Thymus (tissue), 11 donors: ENCODE data around the gene TEAD1. TPM values are rescaled to one million over a fixed set of nuclear protein-coding genes. Genes with fewer than 3 reads are reported as not detected.

Source experiments
- DNase-seq, 9 donors: peaks; one replicate each; pipeline ENCODE4 v3.0.0-alpha.2; 2013; ENCODE audit warnings: low spot score in 9 of 9, low read depth in 6 of 9, missing footprints in 1 of 9
- H3K27ac ChIP-seq, 2 donors: one replicate each; pipeline ENCODE4 v1.5.1; 2013; ENCODE audit warnings: control low read depth in 1 of 2, low read depth in 1 of 2, low read length in 1 of 2, mild to moderate bottlenecking in 1 of 2, moderate library complexity in 1 of 2
- H3K27me3 ChIP-seq, 2 donors: one replicate each; pipeline ENCODE4 v1.5.1; 2013; ENCODE audit warnings: low read length in 1 of 2; ENCODE audit not compliant: control insufficient read depth in 2 of 2, insufficient read depth in 1 of 2
- H3K36me3 ChIP-seq, 2 donors: one replicate each; pipeline ENCODE4 v1.5.1; 2013; ENCODE audit warnings: low read length in 1 of 2, mild to moderate bottlenecking in 1 of 2, moderate library complexity in 1 of 2; ENCODE audit not compliant: control insufficient read depth in 2 of 2, insufficient read depth in 2 of 2
- H3K4me1 ChIP-seq, 2 donors: one replicate each; pipeline ENCODE4 v1.5.1; 2013; ENCODE audit warnings: low read length in 2 of 2; ENCODE audit not compliant: control insufficient read depth in 2 of 2, insufficient read depth in 2 of 2
- H3K4me3 ChIP-seq, 2 donors: one replicate each; pipeline ENCODE4 v1.5.1; 2013; ENCODE audit warnings: low read length in 2 of 2, control low read depth in 1 of 2, mild to moderate bottlenecking in 1 of 2
- H3K9me3 ChIP-seq, 2 donors: one replicate each; pipeline ENCODE4 v1.5.1; 2013; ENCODE audit warnings: low read length in 1 of 2, mild to moderate bottlenecking in 1 of 2; ENCODE audit not compliant: control insufficient read depth in 2 of 2, insufficient read depth in 1 of 2
- WGBS: extraction: QIAGEN DNeasy Blood & Tissue Kit; methylation state at CpG from one replicate; pipeline ENCODE4 v1.1.7; 2013; 5-methylcytosine and 5-hydroxymethylcytosine counted together
- polyA plus RNA-seq: library from polyadenylated mRNA; stranded (reverse); fragments of 200-250 nt; gene quantifications from one replicate; pipeline ENCODE4 v1.2.3, GENCODE V29; 2013
- total RNA-seq: library from RNA; stranded (reverse); fragments of 120-200 nt; gene quantifications from one replicate; pipeline ENCODE4 v1.2.4, GENCODE V29; 2013
- donor health status: healthy.

TEAD1 gene
- total and polyA plus RNA-seq, 2 donors, result 3.7 to 5.4 TPM

GRCh38 chr11:12944889-12945288, 270.7 kb downstream of the TEAD1 start:
- Histone ChIP-seq H3K9me3 (no peaks in the 10 kb centered on the region), H3K36me3 (no peaks in the 10 kb centered on the region), H3K27me3 (no peaks in the 10 kb centered on the region), H3K27ac (no peak overlapping the region), H3K4me1 (no peaks in the 10 kb centered on the region), H3K4me3 (no peak overlapping the region)
- no peak for DNase-seq
- 84% methylated on average over 3 of the region's 3 CpGs for WGBS

GRCh38 chr11:12949453-12949852, 275.2 kb downstream of the TEAD1 start:
- 95% methylated on average over 1 of the region's 1 CpG for WGBS

GRCh38 chr11:12950670-12951069, 276.4 kb downstream of the TEAD1 start:
- Histone ChIP-seq H3K4me3 (no peak overlapping the region), H3K4me1 (no peaks in the 10 kb centered on the region), H3K27me3 (no peaks in the 10 kb centered on the region), H3K9me3 (no peaks in the 10 kb centered on the region), H3K36me3 (no peaks in the 10 kb centered on the region), H3K27ac (no peak overlapping the region)
- WGBS, result 95% methylated on average over 1 of the region's 1 CpG
- no peak for DNase-seq

More at GRCh38 chr11:12949453-12949852, 275.2 kb downstream of the TEAD1 start:
- no peaks in the 10 kb centered on the region for H3K9me3 ChIP-seq
- no peaks in the 10 kb centered on the region for H3K27me3 ChIP-seq
- no peak for DNase-seq
- H3K27ac ChIP-seq, result no peak overlapping the region
- no peaks in the 10 kb centered on the region for H3K36me3 ChIP-seq
- no peaks in the 10 kb centered on the region for H3K4me1 ChIP-seq
- no peak overlapping the region for H3K4me3 ChIP-seq

GRCh38 chr11:12951376-12951775, 277.2 kb downstream of the TEAD1 start:
- Histone ChIP-seq H3K36me3 (no peaks in the 10 kb centered on the region), H3K4me1 (no peaks in the 10 kb centered on the region), H3K9me3 (no peaks in the 10 kb centered on the region), H3K27me3 (no peaks in the 10 kb centered on the region), H3K27ac (no peak overlapping the region), H3K4me3 (no peak overlapping the region)
- 95% methylated on average over 1 of the region's 1 CpG for WGBS
- no peak for DNase-seq

- Histone ChIP-seq H3K27ac (no peak overlapping the region), H3K9me3 (no peaks in the 10 kb centered on the region), H3K36me3 (no peaks in the 10 kb centered on the region), H3K27me3 (no peaks in the 10 kb centered on the region), H3K4me1 (no peaks in the 10 kb centered on the region), H3K4me3 (no peak overlapping the region)
- DNase-seq, result no peak
Observed at GRCh38 chr11:12952094-12952493, 277.9 kb downstream of the TEAD1 start.

DNA sequence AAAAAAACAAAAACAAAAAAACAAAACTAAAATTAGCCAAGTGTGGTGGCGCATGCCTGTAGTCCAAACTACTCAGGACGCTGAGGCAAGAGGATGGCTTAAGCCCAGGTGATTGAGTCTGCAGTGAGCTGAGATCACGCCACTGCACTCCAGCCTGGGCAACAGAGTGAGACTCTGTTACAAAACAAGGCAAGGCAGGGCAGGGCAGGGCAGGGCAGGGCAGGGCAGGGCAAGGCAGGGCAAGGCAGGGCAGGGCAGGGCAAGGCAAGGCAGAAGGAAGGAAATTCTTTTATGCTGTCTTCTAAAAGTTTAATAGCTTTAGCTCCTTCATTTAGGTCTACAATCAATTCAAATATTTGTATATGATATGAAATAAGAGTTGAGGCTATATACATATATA, 284.8 kb downstream of the TEAD1 start:
- Histone ChIP-seq H3K27ac (no peak overlapping the region), H3K27me3 (no peaks in the 10 kb centered on the region), H3K36me3 (no peaks in the 10 kb centered on the region), H3K4me1 (no peaks in the 10 kb centered on the region), H3K9me3 (no peaks in the 10 kb centered on the region), H3K4me3 (no peak overlapping the region)
- no peak for DNase-seq
- 65% methylated on average over 3 of the region's 3 CpGs for WGBS

- WGBS, result 95% methylated on average over 2 of the region's 2 CpGs
- H3K9me3 ChIP-seq, result no peaks in the 10 kb centered on the region
- DNase-seq, result no peak
- no peaks in the 10 kb centered on the region for H3K4me1 ChIP-seq
- H3K27me3 ChIP-seq, result no peaks in the 10 kb centered on the region
- no peak overlapping the region for H3K4me3 ChIP-seq
- H3K27ac ChIP-seq, result no peak overlapping the region
- H3K36me3 ChIP-seq, result no peaks in the 10 kb centered on the region
Observed at GRCh38 chr11:12961615-12962014, 287.4 kb downstream of the TEAD1 start.

DNA sequence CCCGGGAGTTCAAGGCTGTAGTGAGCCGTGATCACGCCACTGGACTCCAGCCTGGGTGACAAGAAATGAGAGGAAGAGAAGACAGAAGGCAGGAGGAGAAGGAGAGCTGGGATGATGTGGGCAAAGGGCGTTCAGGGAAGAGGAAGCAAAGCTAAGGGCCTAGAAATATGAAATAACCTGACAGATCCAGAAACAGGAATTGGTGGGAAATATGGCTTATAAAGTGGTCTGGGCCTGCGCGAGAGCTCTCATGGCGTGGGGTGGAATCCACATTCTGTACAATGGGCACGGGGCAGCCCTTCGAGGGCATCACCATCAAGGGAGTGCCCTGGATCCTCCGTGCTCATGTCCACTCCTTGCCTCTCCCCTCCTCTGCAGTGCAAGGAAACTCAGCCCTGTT, 288.1 kb downstream of the TEAD1 start:
- Histone ChIP-seq H3K27ac (no peak overlapping the region), H3K27me3 (no peaks in the 10 kb centered on the region), H3K4me1 (no peaks in the 10 kb centered on the region), H3K4me3 (no peak overlapping the region), H3K9me3 (no peaks in the 10 kb centered on the region), H3K36me3 (no peaks in the 10 kb centered on the region)
- DNase-seq, result no peak
- WGBS, result 72% methylated on average over 10 of the region's 10 CpGs

- Histone ChIP-seq H3K36me3 (no peaks in the 10 kb centered on the region), H3K27me3 (no peaks in the 10 kb centered on the region), H3K4me3 (no peak overlapping the region), H3K27ac (no peak overlapping the region), H3K9me3 (no peaks in the 10 kb centered on the region), H3K4me1 (no peaks in the 10 kb centered on the region)
- no peak for DNase-seq
- WGBS, result 94% methylated on average over 5 of the region's 5 CpGs
Observed at GRCh38 chr11:12963051-12963450, 288.8 kb downstream of the TEAD1 start.
